NCI-H1694 treated with DMSO at 0.1 percent for 48 hours (cell line): ENCODE data around the gene INPP5A.
"Not testable (repeated sequence)": the region's sequence is repeated elsewhere in the genome, so short reads cannot be mapped to it uniquely, and the experiment has no call there.

ENCODE experiments used
- DNase-seq: peaks from one replicate; lab custom pipeline; 2025; lab: John Stamatoyannopoulos, UW

INPP5A gene

GRCh38 chr10:132562916-132563456, 25.4 kb downstream of the INPP5A start:
- DNase-seq = no peak

DNA sequence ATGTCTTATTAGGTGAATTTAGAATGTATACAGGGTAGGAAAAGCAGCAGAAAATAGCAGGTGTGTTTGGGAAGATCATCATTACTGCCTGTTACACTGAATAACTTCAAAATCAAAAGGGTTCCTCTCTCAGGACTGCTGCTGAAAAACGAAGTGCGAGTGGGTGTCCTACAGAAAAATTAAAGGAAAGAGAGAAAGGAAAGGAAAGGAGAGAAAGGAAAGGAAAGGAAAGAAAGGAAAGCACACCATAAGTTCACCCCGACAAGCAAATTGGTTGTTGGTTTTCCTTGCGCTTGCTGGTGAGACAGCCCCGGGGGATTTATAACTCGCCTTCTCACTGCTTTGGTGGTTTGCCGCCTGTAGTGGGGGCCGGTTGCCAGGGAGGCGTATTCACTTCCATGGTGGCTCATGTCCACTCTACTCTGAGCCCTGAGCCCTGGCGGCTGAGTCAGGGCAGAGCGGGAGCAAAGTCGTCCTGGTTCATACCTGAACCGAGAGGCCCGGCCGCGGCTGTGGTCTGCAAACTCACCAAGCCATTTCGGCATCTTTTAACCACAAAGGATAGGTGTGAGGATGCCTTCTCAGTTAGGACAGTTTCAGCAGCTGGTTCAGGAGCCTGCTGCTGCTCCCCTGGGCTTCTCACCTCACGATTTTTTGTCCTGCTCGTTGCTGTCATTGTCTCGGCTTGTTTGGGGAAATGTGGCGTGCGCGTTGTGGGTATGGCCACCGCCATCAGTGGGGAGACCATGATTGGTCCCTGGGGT, 26.1 kb downstream of the INPP5A start:
- no peak for DNase-seq

GRCh38 chr10:132564249-132564605, 26.6 kb downstream of the INPP5A start:
- DNase-seq = no peak

GRCh38 chr10:132564690-132565089, 27.1 kb downstream of the INPP5A start:
- DNase-seq = no peak

DNA sequence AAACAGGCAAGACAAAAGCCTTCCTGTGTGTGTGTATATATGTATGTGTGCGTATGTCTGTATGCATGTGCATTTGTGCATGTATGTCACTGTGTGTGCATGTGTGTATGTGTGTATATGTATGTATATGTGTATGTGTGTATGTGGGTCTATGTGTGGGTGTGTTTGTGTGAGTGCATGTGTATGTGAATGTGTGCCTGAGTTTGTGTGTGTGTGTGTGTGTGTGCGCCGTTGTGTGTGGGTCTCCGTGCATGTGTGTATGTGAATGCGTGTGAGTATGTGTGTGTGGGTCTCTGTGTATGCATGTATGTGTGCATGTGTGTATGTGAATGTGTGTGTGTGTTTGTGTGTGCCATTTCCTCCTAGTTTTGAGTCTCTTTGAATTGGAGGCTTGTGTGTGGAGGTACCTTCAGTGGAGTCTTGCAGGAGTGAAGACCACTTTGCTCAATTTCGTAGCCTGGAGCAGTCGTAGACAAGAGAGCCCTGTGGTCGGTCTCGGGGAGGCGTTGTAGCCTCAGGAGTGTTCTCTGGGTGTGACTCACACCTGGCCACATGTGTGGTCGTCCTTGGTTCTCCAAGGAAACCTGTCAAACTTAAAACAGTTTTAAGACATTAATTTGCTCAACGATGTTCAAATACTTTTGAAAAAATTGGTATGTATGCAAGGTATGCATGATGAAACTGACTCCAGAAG, 28.1 kb downstream of the INPP5A start:
- no peak for DNase-seq

GRCh38 chr10:132566892-132567291, 29.3 kb downstream of the INPP5A start:
- DNase-seq = no peak

DNA sequence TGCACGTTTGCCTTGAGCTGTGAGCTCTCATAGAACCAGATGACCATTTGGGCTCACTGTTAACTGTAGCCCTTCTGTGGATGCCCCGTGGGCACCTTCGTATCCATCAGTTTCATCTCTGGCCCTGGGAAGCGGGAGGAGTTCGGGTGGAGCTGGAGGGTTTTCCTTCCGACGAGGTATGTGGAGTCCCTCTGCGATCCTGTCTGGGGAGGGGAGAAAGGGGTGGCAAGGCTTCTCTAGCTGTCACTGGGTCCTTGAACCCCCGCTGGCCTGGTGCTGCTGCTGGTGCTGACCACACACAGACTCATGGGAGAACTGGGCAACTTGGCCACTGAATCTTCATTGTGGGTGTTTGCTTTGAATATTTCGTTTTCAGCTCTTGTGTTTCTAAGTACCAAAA, 32.7 kb downstream of the INPP5A start:
- DNase-seq = no peak

DNA sequence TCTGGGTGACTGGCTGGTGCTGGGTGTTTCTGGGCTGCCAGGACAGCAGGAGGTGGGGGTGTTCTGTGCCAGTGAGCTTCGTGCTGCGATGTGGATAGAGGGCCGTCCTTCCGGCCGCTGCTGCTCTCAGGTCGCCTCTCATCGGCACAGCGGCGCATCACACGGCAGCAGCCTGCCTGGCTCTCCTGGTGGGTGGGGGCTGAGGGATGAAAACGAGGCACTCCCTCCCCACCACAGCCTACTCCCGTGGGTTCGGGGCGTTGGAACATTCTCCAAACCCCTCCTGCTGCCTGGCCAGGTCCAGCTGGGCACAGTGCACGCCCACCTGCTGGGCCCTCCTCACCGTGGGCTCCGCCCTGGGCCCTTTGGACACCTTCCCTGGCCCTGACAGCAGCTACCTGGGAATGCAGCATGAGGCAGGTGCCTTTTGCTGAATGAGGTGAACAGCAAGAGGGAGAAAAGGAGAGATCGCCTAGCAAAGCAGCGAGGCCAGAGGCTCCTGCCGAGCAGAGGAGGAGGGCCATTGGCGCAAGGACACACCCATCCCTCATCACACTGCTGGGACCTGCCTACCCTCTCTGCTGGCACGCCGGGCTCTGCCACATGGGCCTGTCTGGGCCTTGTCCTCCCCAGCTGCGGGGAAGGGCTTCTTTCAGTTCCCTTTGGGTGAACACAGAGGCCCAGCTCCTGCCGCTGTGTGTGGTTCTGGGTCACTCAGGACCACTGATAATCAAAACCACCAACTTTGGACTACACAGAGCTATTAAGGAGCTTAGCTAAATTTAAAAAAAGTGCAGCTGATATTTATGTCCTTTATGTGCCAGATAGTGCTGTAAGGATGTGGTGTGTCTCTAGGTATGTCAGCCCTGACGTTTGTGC, 33.4 kb downstream of the INPP5A start:
- DNase-seq = no peak

DNA sequence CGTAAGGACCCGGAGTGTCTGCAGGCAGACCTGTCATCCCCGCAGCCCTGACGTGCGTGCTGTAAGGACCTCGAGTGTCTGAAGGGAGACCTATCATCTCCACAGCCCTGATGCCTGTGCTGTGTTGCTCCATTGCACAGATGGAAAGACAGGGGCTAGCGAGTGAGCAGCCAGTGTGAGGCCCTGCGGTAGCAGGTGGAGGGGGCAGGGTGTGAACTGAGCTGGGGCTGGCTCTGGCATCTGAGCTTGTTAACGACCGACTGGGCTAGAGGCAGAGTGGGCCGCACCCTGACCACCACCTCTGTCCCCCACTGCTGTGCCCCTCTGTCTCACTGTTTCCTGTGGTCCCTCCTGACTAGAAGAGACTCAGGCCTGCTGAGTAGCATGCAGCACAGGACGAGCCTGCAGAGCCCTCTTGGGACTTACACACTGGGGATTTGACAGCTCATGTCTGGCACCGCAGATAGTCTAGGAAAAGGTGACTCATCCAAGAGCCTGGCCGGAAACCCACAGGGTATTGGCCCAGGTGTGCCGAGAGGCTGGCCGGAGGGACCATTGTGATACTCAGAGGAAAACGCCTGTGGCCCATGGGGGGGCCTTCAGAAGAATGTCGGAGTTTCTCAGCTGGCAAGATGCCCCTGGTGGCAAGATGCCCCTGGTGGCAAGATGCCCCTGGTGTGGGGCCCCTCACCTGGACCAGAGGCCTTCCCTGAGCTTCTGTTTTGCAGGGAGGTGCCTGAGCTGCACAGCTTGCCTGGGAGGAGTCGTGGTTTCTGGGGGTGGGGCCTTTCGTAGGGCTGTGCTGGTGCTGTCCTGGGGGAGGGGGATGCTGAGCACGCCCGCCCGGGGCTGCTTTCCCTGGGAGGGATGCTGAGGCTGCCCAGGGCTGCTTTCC, 34.3 kb downstream of the INPP5A start:
- no peak for DNase-seq

DNA sequence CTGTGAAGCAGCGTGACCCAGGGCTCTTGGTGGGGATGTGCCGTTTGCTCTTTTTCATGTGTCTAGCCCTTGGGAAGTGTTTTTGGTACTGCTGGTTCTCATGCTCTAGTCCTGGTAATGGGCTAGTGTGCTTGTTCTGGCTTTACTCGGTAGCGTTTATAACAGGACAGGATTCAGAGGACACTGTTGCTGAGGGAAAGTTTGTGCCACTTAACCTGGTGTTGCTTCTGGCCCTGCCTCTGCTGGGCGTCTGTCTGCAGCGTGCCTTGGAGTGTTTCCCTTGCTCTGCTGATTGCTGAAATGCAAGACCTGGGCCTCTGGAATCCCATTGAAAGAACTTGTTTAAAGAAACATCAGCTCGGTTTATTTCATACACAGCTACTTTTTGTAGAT, 35.0 kb downstream of the INPP5A start:
- no peak for DNase-seq

GRCh38 chr10:132572946-132573345, 35.4 kb downstream of the INPP5A start:
- not testable (repeated sequence) for DNase-seq

DNA sequence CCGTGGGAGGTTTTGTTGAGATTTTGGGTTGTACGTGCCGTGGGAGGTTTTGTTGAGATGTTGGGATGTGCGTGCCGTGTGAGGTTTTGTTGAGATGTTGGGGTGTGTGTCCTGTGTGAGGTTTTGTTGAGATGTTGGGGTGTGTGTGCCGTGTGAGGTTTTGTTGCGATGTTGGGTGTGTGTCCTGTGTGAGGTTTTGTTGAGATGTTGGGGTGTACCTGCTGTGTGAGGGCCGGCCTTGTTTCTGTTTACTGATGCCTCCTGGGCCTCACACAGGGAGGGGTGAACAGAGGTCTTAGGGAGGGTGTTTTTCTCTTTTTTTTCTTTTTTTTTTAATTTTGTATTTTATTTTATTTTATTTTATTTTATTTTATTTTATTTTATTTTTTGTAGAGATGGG, 36.7 kb downstream of the INPP5A start:
- no peak for DNase-seq

GRCh38 chr10:132574783-132575319, 37.3 kb downstream of the INPP5A start:
- DNase-seq = no peak

DNA sequence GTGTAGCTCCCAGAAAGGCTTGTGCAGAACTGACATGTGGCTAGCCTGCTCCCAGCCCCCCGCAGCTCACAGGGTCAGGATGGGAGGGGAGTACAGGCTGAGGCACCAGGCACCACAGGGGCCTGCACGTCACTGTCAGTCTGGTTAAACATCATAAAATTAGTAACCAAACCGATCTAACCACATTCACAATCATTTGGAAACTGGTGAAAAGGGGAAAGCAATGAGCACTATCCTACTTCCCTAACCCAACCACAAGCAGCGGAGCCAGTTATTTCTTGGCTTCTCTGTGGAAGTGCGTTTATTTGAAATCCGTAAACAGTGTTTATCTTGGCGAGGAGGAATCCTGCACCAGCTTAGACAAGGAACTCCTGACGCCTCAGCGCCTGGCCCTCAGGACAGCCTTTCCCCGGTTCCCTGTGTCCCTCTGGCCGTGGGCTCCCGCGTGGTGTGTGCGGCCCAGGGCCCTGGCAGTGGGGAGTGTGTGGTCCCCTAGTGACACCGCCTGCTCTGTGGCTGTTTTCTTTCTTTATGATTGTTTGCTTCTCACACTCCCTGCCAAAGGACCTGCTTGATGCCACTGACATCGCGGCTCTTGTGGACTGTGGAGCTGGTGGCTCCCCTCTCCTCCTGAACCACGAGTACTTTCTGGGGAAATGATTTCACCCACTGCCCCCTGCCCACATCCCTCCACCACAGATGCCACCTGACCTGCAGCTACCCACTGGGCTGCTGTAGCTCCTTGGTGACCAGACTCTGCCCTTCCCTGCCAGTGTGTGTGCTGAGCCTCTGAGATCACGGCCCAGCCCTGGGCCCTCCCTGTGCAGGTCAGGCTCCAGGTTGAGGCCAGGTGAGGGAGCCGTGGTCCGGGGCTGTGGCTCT, 38.0 kb downstream of the INPP5A start:
- no peak for DNase-seq

- DNase-seq = no peak
Measured at GRCh38 chr10:132576671-132577349, 39.2 kb downstream of the INPP5A start.

GRCh38 chr10:132577350-132578003, 39.9 kb downstream of the INPP5A start:
- DNase-seq = no peak

DNA sequence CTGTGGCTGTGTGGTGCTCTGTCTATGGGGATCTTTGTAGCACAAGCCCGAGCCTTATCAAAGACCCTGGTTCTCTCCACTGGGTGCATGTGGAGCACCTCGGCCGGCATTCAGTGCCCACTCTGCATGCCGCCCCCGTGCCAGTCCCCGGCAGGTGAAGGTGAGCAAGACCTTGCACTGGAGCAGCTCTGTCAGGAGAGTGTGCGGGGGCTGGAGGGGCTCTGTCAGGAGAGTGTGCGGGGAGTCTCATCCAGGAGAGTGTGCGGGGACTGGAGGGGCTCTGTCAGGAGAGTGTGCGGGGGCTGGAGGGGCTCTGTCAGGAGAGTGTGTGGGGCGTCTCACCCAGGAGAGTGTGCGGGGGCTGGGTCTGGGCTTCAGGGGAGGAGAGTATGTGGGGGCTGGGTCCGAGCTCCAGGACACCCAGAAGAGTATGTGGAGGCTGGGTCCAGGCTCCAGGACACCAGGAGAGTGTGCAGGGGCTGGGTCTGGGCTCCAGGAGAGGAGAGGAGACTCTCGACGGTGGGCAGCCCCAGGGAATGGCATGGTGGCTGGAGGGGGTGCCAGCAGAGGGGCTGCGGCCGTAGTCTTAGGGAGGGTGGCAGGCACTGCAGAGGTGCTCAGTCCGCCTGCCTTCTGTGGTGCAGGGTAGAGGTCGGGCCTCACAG, 40.8 kb downstream of the INPP5A start:
- no peak for DNase-seq
